Heart right ventricle (tissue), 16 donors: ENCODE measurements around the gene CDHR3. TPM values are rescaled to one million over a fixed set of nuclear protein-coding genes. Genes with fewer than 3 reads are reported as not detected.
A peak's percentile ranks its signal among the peaks of the same experiment; 100 is the strongest.

Experiments
- ATAC-seq, 8 donors: fragments of 200-7000 bp; cut with Tn5 transposase; one replicate each; pipeline ENCODE4 v1.9.1; 2020; ENCODE audit warnings: mild to moderate bottlenecking in 8 of 8, moderate library complexity in 8 of 8, moderate number of reproducible peaks in 1 of 8
- DNase-seq, 2 donors: peaks; one replicate each; pipeline ENCODE4 v3.0.0-alpha.2; 2020
- H3K27ac ChIP-seq, 10 donors: fragments of 200-600 bp; sonication (generic) in 2 of 10; one replicate each; pipeline versions ENCODE4 v1.5.0 to v1.8.0; 2020 to 2022; ENCODE audit warnings: mild to moderate bottlenecking in 3 of 10
- H3K27me3 ChIP-seq, 7 donors: fragments of 200-600 bp; one replicate each; pipeline ENCODE4 v1.8.0; 2021 to 2022; ENCODE audit warnings: mild to moderate bottlenecking in 2 of 7
- H3K36me3 ChIP-seq, 9 donors: fragments of 200-600 bp; sonication (generic) in 1 of 9; one replicate each; pipeline versions ENCODE4 v1.5.0 to v1.8.0; 2020 to 2022; ENCODE audit warnings: mild to moderate bottlenecking in 2 of 9
- H3K4me1 ChIP-seq, 9 donors: fragments of 200-600 bp; sonication (generic) in 1 of 9; one replicate each; pipeline versions ENCODE4 v1.5.0 to v1.8.0; 2020 to 2022; ENCODE audit warnings: mild to moderate bottlenecking in 4 of 9
- H3K4me3 ChIP-seq, 10 donors: fragments of 200-600 bp; sonication (generic) in 2 of 10; one replicate each; pipeline versions ENCODE4 v1.5.0 to v1.8.0; 2020 to 2022; ENCODE audit warnings: mild to moderate bottlenecking in 7 of 10, moderate library complexity in 2 of 10
- H3K9me3 ChIP-seq, 11 donors: fragments of 200-600 bp in 10 of 11; sonication (generic) in 2 of 11; one replicate each; pipeline versions ENCODE4 v1.5.0 to v1.8.0; 2013 to 2022; ENCODE audit warnings: mild to moderate bottlenecking in 2 of 11, control low read depth in 1 of 11, moderate library complexity in 1 of 11
- CTCF ChIP-seq, 9 donors: fragments of 200-600 bp; sonication (generic) in 2 of 9; IDR thresholded peaks; one replicate each; pipeline versions ENCODE4 v1.5.0 to v1.8.0; 2021 to 2022; ENCODE audit warnings: antibody characterized with exemption in 9 of 9, mild to moderate bottlenecking in 5 of 9, moderate library complexity in 1 of 9
- WGBS, 2 donors: extraction: QIAGEN DNeasy Blood & Tissue Kit; methylation state at CpG; one replicate each; pipeline ENCODE4 v1.1.7; 2013; ENCODE audit warnings: inconsistent platforms in 1 of 2; 5-methylcytosine and 5-hydroxymethylcytosine counted together
- intact Hi-C, 10 donors: fragments of 100-400 bp; cut with DNase I; formaldehyde crosslinking; loops; one replicate each; pipeline versions ENCODE4 v1.11.1 to v1.14.2; 2022
- polyA plus RNA-seq, 2 donors: library from polyadenylated mRNA; stranded (reverse); fragments of 200-250 nt; gene quantifications; one replicate each; pipeline ENCODE4 v1.2.3, GENCODE V29; 2013
- total RNA-seq, 10 donors: library from RNA; stranded (reverse); fragmentation: NEBNext Ultra II Directional in 3 of 10; extraction: Animal tissue kit (Norgen Biotek cat#: 25700) in 3 of 10; gene quantifications; one replicate each; pipeline versions ENCODE4 v1.2.1 to v1.2.4, GENCODE V29; 2021 to 2023
- donor health status: Arrhythmogenic right ventricular cardiomyopathy.
- donor health status: ischemic (EF 13 %, LVEDD 7.1; RV severe dilation, severe dysfunction).
- donor health status: healthy with polysubstance abuse.
- donor health status: DM: no; HTN: yes; CAD: no.
- donor health status: DM: no; HTN: no; CAD: no.
- donor health status: ischemic (EF 25% LVEDD 6.9; RV normal size, moderate dysfunction).
- donor health status: ischemic (EF 25% LVEDD 5.7; RV mildly dilated, moderate dysfunction).
- donor health status: healthy.
- donor health status: DM: yes; HTN: yes; CAD: no.
- donor health status: Ischemic cardiomyopathy.
- donor health status: ischemic (EF 35%, LVEDD 5.7; RV mildly dilated, moderate dysfunction).
- donor health status: nonischemic (EF 11% LVEDD 7.7; RV severe dilation, severe dysfunction).
- donor health status: DM: yes; HTN: yes; CAD: no.
- donor health status: PGD.
- donor health status: ischemic (EF 29% LVEDD 5.4; RV normal size, mild dysfunction).
- donor health status: nonischemic (EF 23%, LVEDD 6.1; RV moderate dilation, normal function).

Gene CDHR3
- total and polyA plus RNA-seq, 12 donors, result 0.59 to 14.2 (median 1.9) TPM

- H3K36me3 ChIP-seq, result no peaks in the 10 kb centered on the region
- DNase-seq (no peak), ATAC-seq (peak in 6 of 8 donors; percentile 22 to 56 (median 34))
- no peak overlapping the region for H3K4me3 ChIP-seq
- peaks cover 0 to 12% (median 7%) of the 10 kb centered on the region in 9 donors for H3K4me1 ChIP-seq
- peaks cover 0 to 3% (median 0%) of the 10 kb centered on the region in 7 donors for H3K27me3 ChIP-seq
- intact Hi-C loops, result loop anchor here in 1 of 10 donors (10.0 kb wide), 1 partner anchor 425 kb away; no protein-coding TSS in a partner anchor
- peak overlapping the region in 3 of 10 donors; percentile 43 to 61 (median 48) for H3K27ac ChIP-seq
- WGBS, 2 donors, result 76 to 78% methylated on average over 13 of the region's 13 CpGs
- peak in 1 of 9 donors; percentile 15 for TF ChIP-seq CTCF (IDR thresholded peaks at IDR 0.05)
- peaks cover 0 to 6% (median 0%) of the 10 kb centered on the region in 11 donors for H3K9me3 ChIP-seq
Observed at GRCh38 chr7:106050002-106050745, 87.1 kb downstream of the CDHR3 start.

GRCh38 chr7:106050746-106051117, 87.7 kb downstream of the CDHR3 start:
- intact Hi-C loops, result loop anchor here in 1 of 10 donors (10.0 kb wide), 1 partner anchor 424 kb away; no protein-coding TSS in a partner anchor
- ATAC-seq (peak in 6 of 8 donors; percentile 57 to 74 (median 69)), DNase-seq (no peak)
- no peak for TF ChIP-seq CTCF (IDR thresholded peaks at IDR 0.05)
- Histone ChIP-seq H3K27me3 (no peaks in the 10 kb centered on the region), H3K36me3 (no peaks in the 10 kb centered on the region), H3K4me3 (no peak overlapping the region), H3K9me3 (peaks cover 0 to 6% (median 0%) of the 10 kb centered on the region in 11 donors), H3K4me1 (peaks cover 0 to 12% (median 7%) of the 10 kb centered on the region in 9 donors), H3K27ac (peak overlapping the region in 3 of 10 donors; percentile 43 to 61 (median 48))
- 67 to 81% methylated on average over 5 of the region's 5 CpGs for WGBS, 2 donors

GRCh38 chr7:106052681-106053080, 89.6 kb downstream of the CDHR3 start:
- H3K27me3 ChIP-seq, result no peaks in the 10 kb centered on the region
- H3K27ac ChIP-seq, result no peak overlapping the region
- H3K4me3 ChIP-seq, result no peak overlapping the region
- no peaks in the 10 kb centered on the region for H3K36me3 ChIP-seq
- ATAC-seq (no peak), DNase-seq (no peak)
- peaks cover 0 to 6% (median 0%) of the 10 kb centered on the region in 11 donors for H3K9me3 ChIP-seq
- intact Hi-C loops, result loop anchor here in 1 of 10 donors (10.0 kb wide), 1 partner anchor 422 kb away; no protein-coding TSS in a partner anchor
- TF ChIP-seq CTCF (IDR thresholded peaks at IDR 0.05), result no peak
- H3K4me1 ChIP-seq, result peaks cover 0 to 21% (median 8%) of the 10 kb centered on the region in 9 donors
- 94 to 95% methylated on average over 2 of the region's 2 CpGs for WGBS, 2 donors

GRCh38 chr7:106053109-106053508, 90.0 kb downstream of the CDHR3 start:
- Histone ChIP-seq H3K9me3 (peaks cover 0 to 6% (median 0%) of the 10 kb centered on the region in 11 donors), H3K27me3 (no peaks in the 10 kb centered on the region), H3K36me3 (no peaks in the 10 kb centered on the region), H3K4me1 (peaks cover 0 to 24% (median 8%) of the 10 kb centered on the region in 9 donors), H3K27ac (no peak overlapping the region), H3K4me3 (no peak overlapping the region)
- WGBS, 2 donors, result 87 to 90% methylated on average over 5 of the region's 5 CpGs
- no peak for TF ChIP-seq CTCF (IDR thresholded peaks at IDR 0.05)
- intact Hi-C loops, result loop anchor here in 1 of 10 donors (10.0 kb wide), 1 partner anchor 422 kb away; no protein-coding TSS in a partner anchor
- DNase-seq (no peak), ATAC-seq (no peak)
